SK-N-SH (cell line): Measurements from ENCODE around the gene JAKMIP3. TPM values are rescaled to one million over a fixed set of nuclear protein-coding genes. Genes with fewer than 3 reads are reported as not detected.

Experiments
- CTCF ChIA-PET: fragments of 300-600, 350-600 bp; formaldehyde crosslinking; extraction: SDS; loops from one replicate; lab custom pipeline; 2021; lab: Yijun Ruan, JAX
- POLR2A ChIA-PET: fragments of 350-600 bp; sonication (Branson Sonifier 250); formaldehyde crosslinking; extraction: SDS; loops from one replicate; lab custom pipeline; 2020; ENCODE audit warnings: antibody characterized with exemption, inconsistent platforms; lab: Yijun Ruan, JAX
- DNase-seq: peaks from one replicate; pipeline ENCODE4 v3.0.0; 2012
- H2AFZ ChIP-seq: fragments of 200-600 bp; sonication (generic); 2 replicates; pipeline ENCODE4 v1.8.1; 2016; ENCODE audit warnings: antibody characterized with exemption, mild to moderate bottlenecking, low read depth
- H3F3A ChIP-seq: fragments of 200-600 bp; sonication (generic); replicated peaks from 2 replicates; pipeline ENCODE3; 2016; ENCODE audit warnings: antibody characterized with exemption, mild to moderate bottlenecking; ENCODE audit not compliant: insufficient read depth
- H3K27ac ChIP-seq, 2 experiments: fragments of 200-500 bp in 1 of 2; fragments of 200-600 bp in 1 of 2; sonication (Bioruptor generic) in 1 of 2; sonication (generic), shearing (Covaris generic) in 1 of 2; 2 replicates each; pipeline versions ENCODE4 v1.5.1 to v1.6.1; 2014 to 2016; ENCODE audit warnings: low read depth in 2 of 2, inconsistent platforms in 1 of 2, low read length in 1 of 2, mild to moderate bottlenecking in 1 of 2, mixed read lengths in 1 of 2
- H3K27me3 ChIP-seq: fragments of 200-600 bp; sonication (generic), shearing (Covaris generic); 2 replicates; pipeline ENCODE4 v1.6.1; 2016; ENCODE audit warnings: mixed run types; ENCODE audit not compliant: insufficient read depth
- H3K36me3 ChIP-seq, 2 experiments: fragments of 200-500 bp in 1 of 2; fragments of 200-600 bp in 1 of 2; sonication (Bioruptor generic) in 1 of 2; sonication (generic) in 1 of 2; replicated peaks in 1 of 2; 2 replicates each; pipeline versions ENCODE3 to v1.5.1; 2014 to 2016; ENCODE audit warnings: low read length in 1 of 2, mild to moderate bottlenecking in 1 of 2; ENCODE audit not compliant: insufficient read depth in 2 of 2, control insufficient read depth in 1 of 2
- H3K4me1 ChIP-seq, 2 experiments: fragments of 200-500 bp in 1 of 2; fragments of 200-600 bp in 1 of 2; sonication (Bioruptor generic) in 1 of 2; sonication (generic), shearing (Covaris generic) in 1 of 2; 2 replicates each; pipeline versions ENCODE4 v1.5.1 to v1.6.1; 2014 to 2016; ENCODE audit warnings: low read depth in 1 of 2, low read length in 1 of 2, mixed run types in 1 of 2; ENCODE audit not compliant: insufficient read depth in 2 of 2, control insufficient read depth in 1 of 2
- H3K4me2 ChIP-seq: fragments of 200-600 bp; sonication (generic), shearing (Covaris generic); 2 replicates; pipeline ENCODE4 v1.6.1; 2017; ENCODE audit warnings: mixed run types
- H3K4me3 ChIP-seq, 2 experiments: fragments of 200-500 bp in 1 of 2; fragments of 200-600 bp in 1 of 2; sonication (Bioruptor generic) in 1 of 2; sonication (generic), shearing (Covaris generic) in 1 of 2; 2 replicates each; pipeline versions ENCODE4 v1.5.1 to v1.8.1; 2014 to 2016; ENCODE audit warnings: low read depth in 2 of 2, inconsistent platforms in 1 of 2, low read length in 1 of 2, mild to moderate bottlenecking in 1 of 2, mixed read lengths in 1 of 2, moderate library complexity in 1 of 2
- H3K79me2 ChIP-seq: fragments of 200-600 bp; sonication (generic); 2 replicates; pipeline ENCODE4 v1.8.1; 2017; ENCODE audit warnings: mild to moderate bottlenecking; ENCODE audit not compliant: insufficient read depth
- H3K9ac ChIP-seq: fragments of 200-600 bp; sonication (generic); 2 replicates; pipeline ENCODE4 v1.6.1; 2017; ENCODE audit warnings: mixed run types
- H3K9me2 ChIP-seq: fragments of 200-600 bp; sonication (generic); 2 replicates; pipeline ENCODE4 v1.6.1; 2017; ENCODE audit warnings: mixed run types
- H3K9me3 ChIP-seq: fragments of 200-600 bp; sonication (generic); 2 replicates; pipeline ENCODE4 v1.6.1; 2017; ENCODE audit warnings: mixed run types, mild to moderate bottlenecking, moderate library complexity
- H4K20me1 ChIP-seq: fragments of 200-600 bp; sonication (generic); 2 replicates; pipeline ENCODE4 v1.6.1; 2017; ENCODE audit warnings: mild to moderate bottlenecking, mixed run types; ENCODE audit not compliant: insufficient read depth
- CTCF ChIP-seq: fragments of 200-600 bp; sonication (generic); IDR thresholded peaks from 2 replicates; pipeline ENCODE4 v1.6.1; 2017; ENCODE audit warnings: antibody characterized with exemption, mild to moderate bottlenecking, moderate library complexity
- EZH2phosphoT487 ChIP-seq: fragments of 200-600 bp; sonication (generic); IDR thresholded peaks from 2 replicates; pipeline ENCODE4 v1.6.1; 2017; ENCODE audit warnings: low read depth, mixed run types, mild to moderate bottlenecking, antibody characterized with exemption, moderate library complexity, borderline replicate concordance
- FOXM1 ChIP-seq: IDR thresholded peaks from 2 replicates; pipeline ENCODE4 v1.4.0; 2012; ENCODE audit warnings: low read depth, mild to moderate bottlenecking
- JUND ChIP-seq: IDR thresholded peaks from 2 replicates; pipeline ENCODE4 v1.4.0; 2012
- MAX ChIP-seq: IDR thresholded peaks from 2 replicates; pipeline ENCODE4 v1.4.0; 2012; ENCODE audit warnings: low read depth
- MXI1 ChIP-seq: IDR thresholded peaks from 2 replicates; pipeline ENCODE4 v1.6.1; 2012; ENCODE audit warnings: mild to moderate bottlenecking, low read depth, low read length, improper control_type of control experiment
- PBX3 ChIP-seq: IDR thresholded peaks from 2 replicates; pipeline ENCODE4; 2012
- POLR2AphosphoS5 ChIP-seq: IDR thresholded peaks from 2 replicates; pipeline ENCODE4 v1.6.1; 2012; ENCODE audit warnings: low read depth, low read length
- RAD21 ChIP-seq: IDR thresholded peaks from 2 replicates; pipeline ENCODE4 v1.6.1; 2012; ENCODE audit warnings: mild to moderate bottlenecking, low read length
- RCOR1 ChIP-seq: fragments of 150-350 bp; IDR thresholded peaks from 2 replicates; pipeline ENCODE4 v1.6.1; 2017; ENCODE audit warnings: antibody characterized with exemption, low read length
- REST ChIP-seq: IDR thresholded peaks from 2 replicates; pipeline ENCODE4 v1.6.1; 2012; ENCODE audit warnings: mild to moderate bottlenecking, low read depth, low read length, moderate library complexity
- RFX5 ChIP-seq: IDR thresholded peaks from 2 replicates; pipeline ENCODE4 v1.6.1; 2012; ENCODE audit warnings: mild to moderate bottlenecking, improper control_type of control experiment, low read length
- SIN3A ChIP-seq: IDR thresholded peaks from 2 replicates; pipeline ENCODE4 v1.6.1; 2012; ENCODE audit warnings: low read depth, mild to moderate bottlenecking, low read length, moderate library complexity, borderline replicate concordance
- SMC3 ChIP-seq: IDR thresholded peaks from 2 replicates; pipeline ENCODE4 v1.6.1; 2012; ENCODE audit warnings: low read depth, low read length, improper control_type of control experiment
- YY1 ChIP-seq: IDR thresholded peaks from 2 replicates; pipeline ENCODE4 v1.4.0; 2012; ENCODE audit warnings: low read depth, mild to moderate bottlenecking
- WGBS: methylation state at CpG from one replicate; pipeline ENCODE4 v1.1.6; 2017; ENCODE audit warnings: low lambda C conversion rate; 5-methylcytosine and 5-hydroxymethylcytosine counted together
- polyA plus RNA-seq, 3 experiments: library from polyadenylated mRNA; depleted of rRNA; stranded (reverse); fragments of >200 nt; gene quantifications; 2 replicates each; pipeline ENCODE4 v1.2.3, GENCODE V29; 2012

Gene JAKMIP3
- polyA plus RNA-seq, 1 of the 3 experiments (the other 2 are of a cell fraction) = 0.02 TPM

GRCh38 chr10:132101529-132101928 lies 35.8 kb downstream of the JAKMIP3 start:
- no peaks in the 10 kb centered on the region for H3F3A ChIP-seq
- ChIA-PET POLR2A (no interaction called here), CTCF (interaction anchor here (0.6 to 2.5 kb wide), 7 partner anchors 11 to 76 kb away, joined by 3 to 27 read pairs (median 3); no protein-coding TSS in a partner anchor)
- TF ChIP-seq JUND = no peak
- peak; percentile 24; the same call in 1 of the 2 replicates for TF ChIP-seq RAD21
- H3K9ac ChIP-seq = no peak overlapping the region
- H3K9me3 ChIP-seq = no peaks in the 10 kb centered on the region
- no peak overlapping the region for H3K4me2 ChIP-seq
- H3K27me3 ChIP-seq = no peaks in the 10 kb centered on the region
- H3K4me1 ChIP-seq = no peaks in the 10 kb centered on the region
- H3K27ac ChIP-seq = no peak overlapping the region
- H3K79me2 ChIP-seq = no peaks in the 10 kb centered on the region
- no peaks in the 10 kb centered on the region for H3K36me3 ChIP-seq
- WGBS = 51% methylated on average over 10 of the region's 10 CpGs
- H4K20me1 ChIP-seq = no peaks in the 10 kb centered on the region
- peak; percentile 61 for DNase-seq
- H2AFZ ChIP-seq = no peak overlapping the region
- H3K9me2 ChIP-seq = no peaks in the 10 kb centered on the region
- no peak overlapping the region for H3K4me3 ChIP-seq

GRCh38 chr10:132102071-132102716 lies 36.4 kb downstream of the JAKMIP3 start:
- no peak overlapping the region for H3K9ac ChIP-seq
- no peak overlapping the region for H3K4me3 ChIP-seq
- H3K9me2 ChIP-seq = no peaks in the 10 kb centered on the region
- POLR2A ChIA-PET = no interaction called here
- no peaks in the 10 kb centered on the region for H3K9me3 ChIP-seq
- H3K27ac ChIP-seq = no peak overlapping the region
- no peak overlapping the region for H3K4me2 ChIP-seq
- no peaks in the 10 kb centered on the region for H3F3A ChIP-seq
- TF ChIP-seq RFX5 (no peak), MAX (no peak), RCOR1 (no peak), POLR2AphosphoS5 (no peak), SMC3 (no peak), MXI1 (no peak), PBX3 (no peak), EZH2phosphoT487 (no peak), YY1 (no peak), REST (no peak), CTCF (no peak), JUND (no peak), SIN3A (no peak), FOXM1 (no peak)
- WGBS = 67% methylated on average over 18 of the region's 23 CpGs
- H3K79me2 ChIP-seq = no peaks in the 10 kb centered on the region
- DNase-seq = no peak
- H4K20me1 ChIP-seq = no peaks in the 10 kb centered on the region
- H3K27me3 ChIP-seq = no peaks in the 10 kb centered on the region
- CTCF ChIA-PET = interaction anchor here (0.9 to 2.5 kb wide), 5 partner anchors 18 to 77 kb away, joined by 3 to 27 read pairs (median 4); no protein-coding TSS in a partner anchor
- no peaks in the 10 kb centered on the region for H3K36me3 ChIP-seq
- H3K4me1 ChIP-seq = no peaks in the 10 kb centered on the region
- H2AFZ ChIP-seq = no peak overlapping the region
